ENCODE measurements around the gene MRTFA.

DNA sequence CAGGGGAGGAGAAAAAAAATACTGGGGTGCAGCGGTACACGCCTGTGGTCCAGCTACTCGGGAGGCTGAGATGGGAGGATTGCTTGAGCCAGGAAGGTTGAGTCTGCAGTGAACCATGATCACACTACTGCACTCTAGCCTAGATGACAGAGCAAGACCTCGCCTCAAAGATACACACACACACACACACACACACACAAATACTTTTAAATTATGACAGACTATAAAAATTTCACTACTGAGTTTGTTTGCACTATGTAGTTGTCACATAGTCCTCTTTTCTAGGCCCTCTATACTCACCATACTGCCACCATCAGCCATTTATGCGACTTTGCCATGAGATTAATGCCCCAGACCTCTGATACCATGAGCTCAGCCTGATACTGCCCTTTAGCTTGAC is 109.6 kb downstream of the MRTFA start:
- TF ChIP-seq POLR2A (IDR thresholded peaks at IDR 0.05) = no peak
- TF ChIP-seq, protein P1, sequence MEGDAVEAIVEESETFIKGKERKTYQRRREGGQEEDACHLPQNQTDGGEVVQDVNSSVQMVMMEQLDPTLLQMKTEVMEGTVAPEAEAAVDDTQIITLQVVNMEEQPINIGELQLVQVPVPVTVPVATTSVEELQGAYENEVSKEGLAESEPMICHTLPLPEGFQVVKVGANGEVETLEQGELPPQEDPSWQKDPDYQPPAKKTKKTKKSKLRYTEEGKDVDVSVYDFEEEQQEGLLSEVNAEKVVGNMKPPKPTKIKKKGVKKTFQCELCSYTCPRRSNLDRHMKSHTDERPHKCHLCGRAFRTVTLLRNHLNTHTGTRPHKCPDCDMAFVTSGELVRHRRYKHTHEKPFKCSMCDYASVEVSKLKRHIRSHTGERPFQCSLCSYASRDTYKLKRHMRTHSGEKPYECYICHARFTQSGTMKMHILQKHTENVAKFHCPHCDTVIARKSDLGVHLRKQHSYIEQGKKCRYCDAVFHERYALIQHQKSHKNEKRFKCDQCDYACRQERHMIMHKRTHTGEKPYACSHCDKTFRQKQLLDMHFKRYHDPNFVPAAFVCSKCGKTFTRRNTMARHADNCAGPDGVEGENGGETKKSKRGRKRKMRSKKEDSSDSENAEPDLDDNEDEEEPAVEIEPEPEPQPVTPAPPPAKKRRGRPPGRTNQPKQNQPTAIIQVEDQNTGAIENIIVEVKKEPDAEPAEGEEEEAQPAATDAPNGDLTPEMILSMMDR (IDR thresholded peaks at IDR 0.05) = no peak
